Measurements from ENCODE around the gene CYP19A1. TPM values are rescaled to one million over a fixed set of nuclear protein-coding genes. Genes with fewer than 3 reads are reported as not detected.

The CYP19A1 gene
- total RNA-seq, 1 donor from 2014 or later = 0.58 TPM

DNA sequence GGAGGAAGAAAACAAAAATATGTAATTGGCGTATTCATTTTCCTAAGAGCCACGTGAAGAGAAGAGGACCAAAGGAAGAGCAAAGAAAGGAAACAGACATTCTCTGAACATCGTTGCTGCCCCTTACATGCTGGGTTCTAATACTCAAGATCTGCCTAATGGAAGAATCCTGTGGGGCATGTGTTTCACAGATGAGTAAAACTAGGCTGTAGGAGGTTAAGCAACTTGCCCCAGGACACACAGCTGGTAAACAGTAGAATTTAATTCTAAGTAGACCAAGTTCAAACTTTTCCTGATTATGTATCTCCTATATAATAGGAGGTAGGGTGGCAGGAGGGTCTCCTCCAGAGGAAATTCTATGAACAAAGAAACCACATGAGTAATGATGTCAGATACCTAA, 137.6 kb downstream of the CYP19A1 start:
- Histone ChIP-seq H3K27ac (no peak overlapping the region), H3K9me3 (no peaks in the 10 kb centered on the region), H3K4me1 (no peaks in the 10 kb centered on the region), H3K27me3 (no peaks in the 10 kb centered on the region), H3K4me3 (no peak overlapping the region), H3K36me3 (no peaks in the 10 kb centered on the region)
- ATAC-seq (no peak), DNase-seq (no peak)
- intact Hi-C loops (cut with DNase I) = no loop called here
- TF ChIP-seq, protein P1, sequence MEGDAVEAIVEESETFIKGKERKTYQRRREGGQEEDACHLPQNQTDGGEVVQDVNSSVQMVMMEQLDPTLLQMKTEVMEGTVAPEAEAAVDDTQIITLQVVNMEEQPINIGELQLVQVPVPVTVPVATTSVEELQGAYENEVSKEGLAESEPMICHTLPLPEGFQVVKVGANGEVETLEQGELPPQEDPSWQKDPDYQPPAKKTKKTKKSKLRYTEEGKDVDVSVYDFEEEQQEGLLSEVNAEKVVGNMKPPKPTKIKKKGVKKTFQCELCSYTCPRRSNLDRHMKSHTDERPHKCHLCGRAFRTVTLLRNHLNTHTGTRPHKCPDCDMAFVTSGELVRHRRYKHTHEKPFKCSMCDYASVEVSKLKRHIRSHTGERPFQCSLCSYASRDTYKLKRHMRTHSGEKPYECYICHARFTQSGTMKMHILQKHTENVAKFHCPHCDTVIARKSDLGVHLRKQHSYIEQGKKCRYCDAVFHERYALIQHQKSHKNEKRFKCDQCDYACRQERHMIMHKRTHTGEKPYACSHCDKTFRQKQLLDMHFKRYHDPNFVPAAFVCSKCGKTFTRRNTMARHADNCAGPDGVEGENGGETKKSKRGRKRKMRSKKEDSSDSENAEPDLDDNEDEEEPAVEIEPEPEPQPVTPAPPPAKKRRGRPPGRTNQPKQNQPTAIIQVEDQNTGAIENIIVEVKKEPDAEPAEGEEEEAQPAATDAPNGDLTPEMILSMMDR (IDR thresholded peaks at IDR 0.05) = no peak

DNA sequence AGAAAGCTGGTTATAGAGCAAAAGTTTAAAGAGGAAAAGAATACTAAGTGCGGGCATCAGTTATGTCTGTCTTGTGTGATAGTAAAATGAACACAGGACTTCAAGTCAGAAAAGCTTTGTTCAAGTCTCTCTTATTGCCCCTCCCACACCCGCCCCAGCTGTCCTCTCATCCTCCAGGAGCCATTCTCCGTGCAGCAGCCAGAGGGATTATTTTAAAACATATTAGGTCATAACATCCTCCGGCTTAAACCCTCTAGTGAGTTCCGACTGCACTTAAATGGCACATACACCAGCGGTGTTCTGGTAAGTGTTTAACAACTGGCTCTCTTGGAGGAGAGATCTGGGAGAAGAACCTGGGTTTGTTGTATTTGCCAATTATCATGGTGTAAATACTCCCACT, 138.9 kb downstream of the CYP19A1 start:
- TF ChIP-seq, protein P1 (IDR thresholded peaks at IDR 0.05) = no peak
- H3K27me3 ChIP-seq = no peaks in the 10 kb centered on the region
- no peak overlapping the region for H3K27ac ChIP-seq
- no peak for ATAC-seq
- DNase-seq = no peak
- intact Hi-C loops (cut with DNase I) = no loop called here
- no peaks in the 10 kb centered on the region for H3K4me1 ChIP-seq
- no peaks in the 10 kb centered on the region for H3K9me3 ChIP-seq
- H3K4me3 ChIP-seq = no peak overlapping the region
- no peaks in the 10 kb centered on the region for H3K36me3 ChIP-seq

DNA sequence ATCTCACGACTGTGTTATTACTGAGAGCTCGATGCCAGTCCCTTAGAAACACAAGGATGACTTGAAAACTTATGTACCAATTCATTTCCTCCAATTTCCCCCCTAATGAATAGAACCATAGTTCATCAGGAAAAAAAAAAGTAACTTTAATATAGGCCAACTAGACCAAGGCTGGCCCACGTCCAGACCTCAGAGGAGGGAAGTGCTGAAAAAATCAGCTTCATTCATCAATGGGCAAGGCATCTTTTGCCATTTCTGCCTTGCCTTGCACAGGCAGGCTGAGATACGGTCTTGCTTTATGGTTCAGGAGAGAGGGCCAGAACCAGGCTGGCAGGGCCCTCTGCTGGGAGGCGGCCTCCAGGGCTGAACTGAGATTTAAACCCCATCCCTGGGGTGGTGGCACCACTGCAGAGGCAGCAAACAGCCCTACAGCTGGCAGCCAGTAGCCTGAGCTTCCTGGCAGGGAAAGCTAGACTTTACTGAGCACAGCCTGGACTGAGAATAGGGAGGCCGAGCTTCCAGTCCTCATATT, 139.6 kb downstream of the CYP19A1 start:
- H3K4me3 ChIP-seq = no peak overlapping the region
- DNase-seq = no peak
- no peaks in the 10 kb centered on the region for H3K4me1 ChIP-seq
- no peak overlapping the region for H3K27ac ChIP-seq
- intact Hi-C loops (cut with DNase I) = no loop called here
- TF ChIP-seq, protein P1 (IDR thresholded peaks at IDR 0.05) = no peak
- H3K27me3 ChIP-seq = no peaks in the 10 kb centered on the region
- no peak for ATAC-seq
- no peaks in the 10 kb centered on the region for H3K36me3 ChIP-seq
- H3K9me3 ChIP-seq = no peaks in the 10 kb centered on the region

DNA sequence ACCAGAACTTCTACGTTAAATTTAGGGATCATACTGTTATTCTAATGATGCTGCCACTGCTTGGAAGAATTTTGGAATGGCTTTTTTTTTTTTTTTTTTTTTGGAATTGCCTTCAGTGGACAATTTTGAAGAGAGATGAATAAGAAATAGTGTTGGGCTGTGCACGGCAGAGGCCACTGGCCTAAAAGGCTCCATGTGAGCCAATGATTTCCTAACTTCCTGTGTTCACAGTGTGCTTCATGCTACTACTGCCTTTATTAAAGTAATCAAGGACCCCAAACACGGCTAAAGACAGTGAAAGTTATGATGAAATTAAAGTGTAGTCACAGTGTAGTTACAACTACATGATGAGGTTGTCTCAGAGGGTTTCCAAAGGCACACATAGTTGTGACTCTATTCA, 142.9 kb downstream of the CYP19A1 start:
- Histone ChIP-seq H3K27ac (no peak overlapping the region), H3K4me3 (no peak overlapping the region), H3K36me3 (no peaks in the 10 kb centered on the region), H3K4me1 (peaks cover 10% of the 10 kb centered on the region), H3K27me3 (no peaks in the 10 kb centered on the region), H3K9me3 (no peaks in the 10 kb centered on the region)
- ATAC-seq = no peak
- TF ChIP-seq, protein P1 (IDR thresholded peaks at IDR 0.05) = no peak
- no peak for DNase-seq
- intact Hi-C loops (cut with DNase I) = no loop called here

DNA sequence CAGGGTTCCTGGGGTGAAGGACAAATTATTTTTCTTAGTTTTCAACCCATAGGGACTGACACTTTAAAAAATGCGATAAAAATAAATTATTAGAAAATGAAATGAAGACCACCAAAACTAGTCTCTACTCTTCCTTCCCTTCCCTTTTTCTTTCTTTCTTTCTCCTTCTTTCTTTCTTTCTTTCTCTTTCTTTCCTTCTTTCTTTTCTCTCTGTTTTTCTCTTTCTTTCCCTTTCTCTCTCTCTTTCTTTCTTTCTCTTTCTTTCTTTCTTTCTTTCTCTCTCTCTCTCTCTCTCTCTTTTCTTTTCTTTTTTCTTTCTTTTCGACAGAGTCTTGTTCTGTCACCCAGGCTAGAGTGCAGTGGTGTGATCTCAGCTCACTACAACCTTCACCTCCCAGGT, 144.4 kb downstream of the CYP19A1 start:
- peaks cover 10% of the 10 kb centered on the region for H3K4me1 ChIP-seq
- ATAC-seq (no peak), DNase-seq (no peak)
- no peaks in the 10 kb centered on the region for H3K27me3 ChIP-seq
- H3K4me3 ChIP-seq = no peak overlapping the region
- H3K9me3 ChIP-seq = no peaks in the 10 kb centered on the region
- H3K36me3 ChIP-seq = no peaks in the 10 kb centered on the region
- intact Hi-C loops (cut with DNase I) = loop anchor here (5.0 kb wide), 1 partner anchor 37 kb away; no protein-coding TSS in a partner anchor
- H3K27ac ChIP-seq = no peak overlapping the region
- TF ChIP-seq, protein P1 (IDR thresholded peaks at IDR 0.05) = no peak

DNA sequence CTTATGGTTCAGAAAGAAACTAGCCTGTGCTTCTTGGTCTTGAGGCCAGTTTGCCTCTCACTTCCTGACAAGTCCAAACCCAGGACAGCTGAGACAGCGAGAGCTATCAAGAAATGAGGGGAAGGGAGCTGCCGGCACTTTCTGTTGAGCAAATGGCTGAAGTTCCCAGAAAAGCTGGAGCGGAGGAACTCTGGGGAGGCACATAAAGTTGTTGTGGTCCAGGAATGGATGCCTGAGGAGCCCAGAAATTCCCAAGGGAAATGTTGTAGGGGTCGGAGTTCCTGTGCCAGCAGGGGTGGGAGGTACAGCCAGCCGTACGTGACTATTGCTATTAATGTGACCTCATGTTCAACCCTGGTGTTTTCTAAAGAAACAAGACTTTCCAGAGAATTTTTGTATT, 144.9 kb downstream of the CYP19A1 start:
- Histone ChIP-seq H3K4me3 (no peak overlapping the region), H3K36me3 (no peaks in the 10 kb centered on the region), H3K27ac (no peak overlapping the region), H3K4me1 (peaks cover 10% of the 10 kb centered on the region), H3K9me3 (no peaks in the 10 kb centered on the region), H3K27me3 (no peaks in the 10 kb centered on the region)
- intact Hi-C loops (cut with DNase I) = loop anchor here (5.0 kb wide), 1 partner anchor 36 kb away; no protein-coding TSS in a partner anchor
- TF ChIP-seq, protein P1 (IDR thresholded peaks at IDR 0.05) = no peak
- DNase-seq = no peak
- ATAC-seq = no peak
